Stimulated activated CD4-positive, alpha-beta T cell treated with anti-CD3 and anti-CD28 coated beads, Interleukin-15, amount 100 ng/mL, for 1 hour (primary cell): ENCODE results near the gene ZNF580.

Experiments
- DNase-seq, 2 donors: peaks; one replicate each; pipeline ENCODE4 v3.0.0-alpha.2; 2020; ENCODE audit warnings: low read depth in 1 of 2, low spot score in 1 of 2

ZNF580 gene

GRCh38 chr19:55644842-55645511 is 4.2 kb downstream of the ZNF580 start:
- DNase-seq: no peak

DNA sequence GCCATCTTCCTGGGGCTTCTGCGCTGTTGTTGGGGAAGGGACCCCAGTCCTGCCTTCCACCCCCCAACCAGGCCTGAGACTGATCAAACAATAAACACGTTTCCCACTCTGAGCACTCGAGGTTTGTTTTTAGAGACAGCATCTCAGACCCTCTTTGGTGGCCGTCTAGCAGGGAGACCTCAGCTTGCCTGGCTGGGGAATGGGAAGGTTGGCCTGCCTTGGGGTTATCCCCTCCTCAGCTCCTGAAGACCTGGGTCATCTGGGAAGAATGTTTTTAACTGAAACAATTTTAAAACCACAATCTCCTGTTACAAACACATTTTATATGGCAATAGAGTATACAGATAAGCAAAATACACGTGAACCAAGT is 4.7 kb downstream of the ZNF580 start:
- DNase-seq: no peak

DNA sequence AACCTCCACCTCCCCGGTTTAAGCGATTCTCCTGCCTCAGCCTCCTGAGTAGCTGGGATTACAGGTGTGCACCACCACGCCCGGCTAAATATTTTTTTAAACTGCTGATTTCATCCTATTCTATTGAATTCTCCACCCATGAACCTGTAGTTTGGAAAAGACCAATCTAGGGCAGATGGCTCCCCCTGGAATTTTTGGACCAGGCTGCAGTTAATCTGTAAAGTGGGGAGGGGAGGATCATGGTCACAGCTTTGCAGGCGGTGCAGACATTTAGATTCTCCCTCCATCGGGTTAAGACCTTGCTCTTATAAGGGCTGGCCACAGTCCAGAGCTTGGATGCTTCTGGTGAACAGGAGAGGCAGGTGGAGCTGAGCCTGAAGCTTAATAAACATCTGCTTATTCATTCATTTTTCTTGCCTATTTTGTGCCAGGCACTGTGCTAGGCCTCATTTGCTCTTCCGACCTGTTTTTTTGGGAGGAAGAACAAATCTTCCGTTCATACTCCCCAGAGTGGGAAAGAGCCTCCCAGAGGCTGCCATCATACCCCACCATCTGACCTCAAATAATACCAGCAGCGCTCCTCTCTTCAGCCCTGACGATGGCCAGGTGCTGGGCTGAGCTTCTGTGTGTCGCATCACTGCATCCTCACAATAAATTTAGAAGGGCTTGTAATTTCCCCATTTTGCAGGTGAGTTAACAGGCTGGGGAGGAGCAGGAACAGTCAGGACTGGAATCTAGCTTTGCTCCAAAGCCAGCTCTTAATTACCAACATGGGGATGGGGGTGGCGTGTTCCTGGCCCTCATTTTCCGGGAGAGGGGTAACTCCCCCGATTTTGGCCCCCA is 6.3 kb downstream of the ZNF580 start:
- no peak for DNase-seq

GRCh38 chr19:55647732-55648584 is 7.2 kb downstream of the ZNF580 start, which contains the start of gene CCDC106:
Gene CCDC106 (plus strand): TSS chr19:55648212. CDS start chr19:55649047, 835 bp downstream.
- no peak for DNase-seq

DNA sequence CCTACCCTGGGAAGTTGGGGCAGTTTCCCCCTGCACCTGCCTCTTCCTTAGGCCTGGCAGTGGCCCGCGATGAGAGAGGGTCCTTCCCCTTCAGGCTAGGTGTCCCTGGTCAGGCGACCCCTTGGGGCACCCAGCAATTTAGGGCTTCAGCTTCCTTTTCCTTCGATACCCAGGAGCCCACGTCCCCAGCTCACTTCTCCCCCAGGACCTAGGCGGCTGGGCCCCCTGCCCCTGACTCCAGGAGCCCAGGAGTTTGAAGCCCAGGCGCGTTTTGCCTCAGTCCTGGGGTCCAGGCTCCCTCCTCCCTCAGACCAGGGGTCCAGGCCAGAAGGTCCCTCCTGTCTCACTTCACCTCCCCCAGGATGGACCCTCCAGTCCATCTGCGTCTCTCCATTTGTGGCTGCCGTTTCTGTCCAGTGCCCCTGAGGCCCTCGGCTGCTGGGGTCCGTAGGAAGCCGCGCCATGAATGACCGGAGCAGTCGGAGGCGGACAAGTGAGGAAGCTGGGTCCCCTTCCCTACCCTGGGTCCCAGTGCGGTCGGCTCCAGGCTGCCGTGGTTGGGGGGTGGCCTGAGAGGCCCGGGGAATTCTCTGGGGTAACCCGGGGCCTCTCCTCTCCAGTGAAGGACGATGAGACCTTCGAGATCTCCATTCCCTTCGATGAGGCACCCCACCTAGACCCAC is 7.9 kb downstream of the ZNF580 start:
- no peak for DNase-seq

DNA sequence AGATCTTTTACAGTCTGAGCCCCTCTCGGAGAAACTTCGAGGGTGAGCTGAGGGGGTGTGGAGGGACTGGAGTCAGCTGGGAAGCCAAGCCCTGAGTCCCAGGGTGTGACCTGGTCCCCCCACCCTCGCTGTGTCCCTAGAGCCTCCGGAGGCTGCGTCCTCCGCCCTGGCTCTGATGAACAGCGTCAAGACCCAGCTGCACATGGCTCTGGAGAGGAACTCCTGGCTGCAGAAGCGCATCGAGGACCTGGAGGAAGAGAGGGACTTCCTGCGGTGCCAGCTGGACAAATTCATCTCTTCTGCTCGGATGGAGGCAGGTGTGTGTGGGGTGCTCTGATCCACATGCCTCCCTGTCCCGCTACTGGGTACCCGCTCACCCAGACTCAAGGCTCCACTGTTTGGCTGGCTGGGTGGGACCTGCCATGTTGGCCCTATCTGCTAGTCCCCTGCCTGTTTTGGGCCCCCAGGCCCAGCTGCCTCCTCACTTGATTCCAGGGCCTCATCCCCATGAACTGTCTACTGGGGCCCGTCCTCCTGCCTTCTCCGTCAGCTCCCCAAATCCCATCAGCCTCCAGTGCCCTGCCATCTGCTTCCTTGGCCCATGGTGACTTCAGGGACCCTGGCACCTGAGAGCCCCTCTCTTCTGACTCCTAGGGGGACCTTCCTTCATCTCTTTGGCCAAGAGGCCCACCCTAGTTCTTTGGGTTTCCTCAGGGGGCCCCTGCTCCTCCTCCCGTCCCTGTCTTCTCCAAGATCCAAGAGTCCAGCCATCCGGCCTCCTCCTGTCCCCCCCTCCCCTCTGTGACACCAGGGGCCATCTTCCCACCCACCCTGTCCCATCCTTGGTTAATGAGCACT is 8.7 kb downstream of the ZNF580 start:
- DNase-seq: no peak

DNA sequence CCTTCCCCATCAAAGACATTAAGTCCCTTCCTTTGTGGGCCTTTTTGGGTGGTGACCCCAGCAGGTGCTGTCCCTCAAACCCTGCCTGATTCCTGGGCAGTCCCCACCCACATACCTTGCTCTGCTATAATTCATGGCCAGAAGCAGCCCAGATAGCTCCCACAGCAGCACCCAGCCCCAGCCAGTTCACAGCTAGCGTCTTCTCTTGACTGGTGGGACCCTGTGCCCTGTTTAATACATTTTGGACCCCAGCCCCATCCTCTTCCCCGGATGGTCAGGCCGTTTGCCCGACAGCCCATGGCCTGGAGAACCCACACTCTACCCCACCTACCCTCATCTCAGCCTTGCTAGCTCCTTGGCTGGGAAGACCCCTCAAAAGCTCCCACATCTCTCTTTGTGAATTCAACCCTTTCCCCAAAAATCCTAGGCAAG is 9.3 kb downstream of the ZNF580 start:
- no peak for DNase-seq

- no peak for DNase-seq
Observed at GRCh38 chr19:55650602-55651230, 9.9 kb downstream of the ZNF580 start.

GRCh38 chr19:55651236-55651635 is 10.4 kb downstream of the ZNF580 start:
- DNase-seq: no peak

DNA sequence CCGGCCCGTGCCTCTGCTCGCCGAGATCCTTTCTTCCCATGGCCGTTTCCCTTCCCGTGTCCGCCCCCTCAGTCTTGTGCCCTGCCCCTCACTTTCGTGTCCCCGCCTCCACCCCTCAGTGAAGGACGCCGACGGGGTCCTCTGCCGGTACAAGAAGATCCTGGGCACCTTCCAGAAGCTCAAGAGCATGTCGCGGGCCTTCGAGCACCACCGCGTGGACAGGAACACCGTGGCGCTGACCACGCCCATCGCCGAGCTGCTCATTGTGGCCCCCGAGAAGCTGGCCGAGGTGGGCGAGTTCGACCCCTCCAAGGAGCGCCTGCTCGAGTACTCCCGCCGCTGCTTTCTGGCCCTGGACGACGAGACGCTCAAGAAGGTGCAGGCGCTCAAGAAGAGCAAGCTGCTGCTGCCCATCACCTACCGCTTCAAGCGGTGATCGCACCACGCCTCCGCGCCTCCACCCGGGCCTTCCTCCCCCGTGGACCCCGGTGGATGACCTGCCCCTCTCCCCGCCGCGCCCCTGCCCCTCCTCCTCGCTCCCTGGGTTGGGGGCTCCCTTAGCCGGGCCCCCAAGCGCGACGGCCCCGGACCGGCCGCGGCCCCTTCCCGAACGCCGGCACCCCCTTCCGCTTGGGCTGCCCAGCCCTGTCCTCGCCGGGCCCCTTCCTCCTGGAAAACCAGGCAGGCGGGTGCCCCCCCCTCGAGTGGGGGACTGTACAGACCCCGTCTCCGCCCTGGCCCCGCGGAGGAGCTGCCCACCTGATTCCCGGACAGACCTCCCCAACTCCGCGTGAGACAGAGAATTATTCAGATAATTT is 11.7 kb downstream of the ZNF580 start:
- no peak for DNase-seq

GRCh38 chr19:55653651-55654322 is 13.0 kb downstream of the ZNF580 start:
- peak; percentile 95 to 98 for DNase-seq

GRCh38 chr19:55654323-55654867 is 13.6 kb downstream of the ZNF580 start:
- DNase-seq: peak; percentile 97 to 98

DNA sequence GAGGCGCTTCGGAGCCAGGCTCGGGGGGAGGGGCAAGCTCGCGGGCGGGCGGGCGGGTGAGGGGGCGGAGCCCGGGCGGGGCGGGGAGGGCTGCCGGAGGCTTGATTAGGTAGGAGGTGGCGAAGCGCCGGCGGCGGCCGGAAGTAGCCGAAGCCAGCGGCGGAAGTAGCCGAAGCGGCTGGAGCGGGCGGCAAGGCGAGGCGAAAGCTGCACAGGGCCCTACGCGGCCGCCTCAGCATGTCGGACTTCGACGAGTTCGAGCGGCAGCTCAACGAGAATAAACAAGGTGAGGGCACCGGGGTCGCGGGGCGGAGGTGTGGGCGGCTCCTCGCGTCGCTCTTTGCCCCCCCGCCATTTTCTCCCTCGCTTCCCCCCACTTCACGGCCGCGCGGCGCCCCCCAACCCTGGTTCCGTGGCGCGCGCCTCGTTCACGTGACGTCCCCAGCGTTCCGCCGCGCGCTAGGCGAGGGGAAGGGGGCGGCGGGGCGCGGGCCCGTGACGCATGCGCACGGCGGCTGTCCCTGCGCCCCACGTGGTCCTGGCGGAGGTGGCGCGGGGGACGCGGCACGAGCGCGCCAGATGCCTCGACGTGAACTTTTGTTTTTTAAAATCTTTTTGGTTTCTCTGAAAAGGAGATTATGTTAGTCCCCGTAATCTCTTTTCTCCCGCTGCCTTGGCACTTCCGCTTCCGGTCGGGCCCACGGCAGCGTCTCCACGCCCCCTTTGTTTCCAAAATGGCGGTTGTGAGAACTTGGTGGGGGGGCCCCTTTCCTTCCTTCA is 14.3 kb downstream of the ZNF580 start, which contains the start of gene U2AF2:
TSS of gene U2AF2 (plus strand) at position 168 of the 780 bp plus-strand sequence. CDS start at position 238, 70 bp downstream.
- DNase-seq: peak; percentile 96 to 98

DNA sequence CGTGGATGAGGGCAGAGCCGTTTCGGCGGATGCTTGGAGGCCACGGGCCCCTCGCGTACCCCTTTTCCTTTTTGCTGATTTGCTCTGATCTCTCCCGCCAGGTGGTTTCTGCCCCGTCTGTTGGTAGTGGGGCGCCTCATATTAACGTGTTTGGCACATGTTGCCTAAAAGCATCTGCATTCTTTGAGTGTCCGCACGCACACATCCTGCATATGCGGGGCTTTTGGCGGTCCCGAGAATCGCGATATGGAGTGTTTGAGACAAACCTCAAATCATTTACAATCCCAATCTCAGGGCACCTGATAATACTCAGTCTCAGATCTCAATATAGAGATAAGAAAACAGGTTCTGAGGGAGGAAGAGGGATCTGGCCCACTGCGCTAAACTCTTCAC is 14.8 kb downstream of the ZNF580 start:
- DNase-seq: no peak

GRCh38 chr19:55656552-55656951 is 15.8 kb downstream of the ZNF580 start:
- no peak for DNase-seq

GRCh38 chr19:55656988-55657747 is 16.4 kb downstream of the ZNF580 start:
- DNase-seq: no peak
